Spleen (tissue), 11 donors: ENCODE data around the gene RMC1. TPM values are rescaled to one million over a fixed set of nuclear protein-coding genes. Genes with fewer than 3 reads are reported as not detected.
A peak's percentile ranks its signal among the peaks of the same experiment; 100 is the strongest.

Experiments
- DNase-seq: peaks from one replicate; pipeline ENCODE4 v3.0.0-alpha.2; 2020
- H3K27ac ChIP-seq, 8 donors: fragments of 200-600 bp; sonication (generic) in 7 of 8; 1 replicate in 4 of 8; 2 replicates in 4 of 8; pipeline versions ENCODE4 v1.5.0 to v1.8.0; 2016 to 2021; ENCODE audit warnings: inconsistent platforms in 4 of 8, mild to moderate bottlenecking in 4 of 8, moderate library complexity in 1 of 8
- H3K27me3 ChIP-seq, 7 donors: fragments of 200-600 bp; sonication (generic) in 6 of 7; replicated peaks in 1 of 7; 1 replicate in 4 of 7; 2 replicates in 3 of 7; pipeline versions ENCODE4 v1.5.0 to v1.8.0; 2016 to 2021; ENCODE audit warnings: inconsistent platforms in 3 of 7, mild to moderate bottlenecking in 1 of 7
- H3K36me3 ChIP-seq, 6 donors: fragments of 200-600 bp; sonication (generic) in 5 of 6; 1 replicate in 4 of 6; 2 replicates in 2 of 6; pipeline versions ENCODE4 v1.5.0 to v1.8.0; 2016 to 2021; ENCODE audit warnings: inconsistent platforms in 2 of 6
- H3K4me1 ChIP-seq, 6 donors: fragments of 200-600 bp; sonication (generic) in 5 of 6; 1 replicate in 3 of 6; 2 replicates in 3 of 6; pipeline versions ENCODE4 v1.5.0 to v1.8.0; 2016 to 2021; ENCODE audit warnings: inconsistent platforms in 3 of 6
- H3K4me3 ChIP-seq, 8 donors: fragments of 200-600 bp; sonication (generic) in 7 of 8; 1 replicate in 4 of 8; 2 replicates in 4 of 8; pipeline versions ENCODE4 v1.5.0 to v1.8.0; 2016 to 2021; ENCODE audit warnings: inconsistent platforms in 4 of 8, mild to moderate bottlenecking in 4 of 8, moderate library complexity in 2 of 8
- H3K9me3 ChIP-seq, 8 donors: fragments of 200-600 bp; sonication (generic) in 7 of 8; 1 replicate in 4 of 8; 2 replicates in 4 of 8; pipeline versions ENCODE4 v1.5.0 to v1.8.0; 2016 to 2021; ENCODE audit warnings: inconsistent platforms in 4 of 8
- POLR2A ChIP-seq, 3 donors: fragments of 450-650 bp; IDR thresholded peaks; one replicate each; pipeline ENCODE4 v1.5.1; 2017; ENCODE audit warnings: antibody characterized with exemption in 3 of 3, mild to moderate bottlenecking in 1 of 3
- POLR2AphosphoS5 ChIP-seq, 3 donors: sonication (generic); formaldehyde crosslinking; IDR thresholded peaks; one replicate each; pipeline ENCODE4 v1.5.1; 2017; ENCODE audit warnings: antibody characterized with exemption in 3 of 3
- WGBS, 5 donors: extraction: QIAGEN DNeasy Blood & Tissue Kit in 3 of 5; methylation state at CpG; one replicate each; pipeline versions ENCODE4 v1.1.5 to v1.1.7; 2013 to 2018; 5-methylcytosine and 5-hydroxymethylcytosine counted together
- intact Hi-C: fragments of 100-400 bp; cut with DNase I; formaldehyde crosslinking; loops from one replicate; pipeline ENCODE4 v1.15.0; 2023; ENCODE audit warnings: low total_unique reads
- polyA plus RNA-seq, 3 donors: library from polyadenylated mRNA; stranded (reverse); fragments of 200-250 nt; gene quantifications; one replicate each; pipeline ENCODE4 v1.2.1, GENCODE V29; 2013
- total RNA-seq, 7 donors: library from RNA; depleted of rRNA in 3 of 7; stranded (reverse); fragments of >200 nt in 3 of 7; fragmentation: NEBNext Ultra II Directional in 4 of 7; extraction: Animal tissue kit (Norgen Biotek cat#: 25700) in 4 of 7; gene quantifications; one replicate each; pipeline versions ENCODE4 v1.1.0 to v1.2.1, GENCODE V29; 2016 to 2021
- TF ChIP-seq, protein P1 (sequence below), 11 experiments: fragments of 200-600 bp in 7 of 11; fragments of 450-650 bp in 4 of 11; sonication (generic) in 4 of 11; IDR thresholded peaks in 8 of 11; conservative IDR thresholded peaks in 3 of 11; 1 replicate in 7 of 11; 2 replicates in 4 of 11; pipeline versions ENCODE4 v1.4.0 to v1.8.0; 2016 to 2021; ENCODE audit warnings: antibody characterized with exemption in 11 of 11, inconsistent platforms in 4 of 11, mild to moderate bottlenecking in 1 of 11
- donor health status: healthy with polysubstance abuse.
- donor health status: DM: no; HTN: no; CAD: no; lungs with moderate emphysema.
- donor health status: DM: no; HTN: no; CAD: no.
- donor health status: Bipolar disorder and iron deficiency.
- donor health status: healthy.
- donor health status: DM: no; HTN: no; CAD: no.
- donor health status: DM: yes; HTN: yes; CAD: no.

Gene RMC1
- total and polyA plus RNA-seq, 10 donors = 29.5 to 74.7 (median 45.2) TPM

DNA sequence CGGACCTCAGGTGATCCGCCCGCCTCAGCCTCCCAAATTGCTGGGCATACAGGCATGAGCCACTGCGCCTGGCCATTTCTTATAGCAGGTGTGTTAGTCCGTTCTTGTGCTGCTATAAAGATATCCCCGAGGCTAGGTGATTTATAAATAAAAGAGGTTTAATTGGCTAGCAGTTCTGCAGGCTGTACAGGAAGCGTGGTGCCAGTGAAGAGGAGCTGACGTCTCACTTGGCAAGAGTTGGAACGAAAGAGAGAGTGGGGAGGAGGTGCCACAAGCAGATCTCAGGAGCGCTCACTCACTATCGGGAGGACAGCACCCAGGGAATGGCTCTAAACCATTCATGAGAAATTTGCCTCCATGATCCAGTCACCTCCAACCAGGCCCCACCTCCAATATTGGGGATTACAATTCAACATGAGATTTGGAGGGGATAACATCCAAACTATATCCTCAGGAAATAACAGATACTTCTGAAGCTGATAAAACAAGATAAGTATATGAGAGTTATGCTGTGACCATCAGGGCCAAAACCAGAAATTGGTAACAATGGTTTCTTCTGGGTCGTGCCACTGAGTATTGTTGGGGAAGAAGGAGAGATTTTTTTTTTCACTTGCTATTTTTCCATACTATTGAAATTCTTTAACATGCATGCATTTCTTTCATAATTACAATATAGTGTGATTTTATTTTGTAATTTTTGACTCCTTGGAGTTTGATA, 7.4 kb upstream of the RMC1 start:
- Histone ChIP-seq H3K4me1 (peaks cover 2 to 60% (median 29%) of the 10 kb centered on the region in 6 donors), H3K4me3 (peak overlapping the region in 2 of 8 donors; percentile 8 to 27), H3K9me3 (peaks cover 0 to 5% (median 0%) of the 10 kb centered on the region in 8 donors), H3K27ac (peak overlapping the region in 5 of 8 donors; percentile 32 to 77 (median 68)), H3K36me3 (no peaks in the 10 kb centered on the region), H3K27me3 (no peaks in the 10 kb centered on the region)
- 45 to 54% (median 51%) methylated on average over 12 of the region's 12 CpGs for WGBS, 5 donors
- intact Hi-C loops = no loop called here
- no peak for DNase-seq
- TF ChIP-seq, protein P1, sequence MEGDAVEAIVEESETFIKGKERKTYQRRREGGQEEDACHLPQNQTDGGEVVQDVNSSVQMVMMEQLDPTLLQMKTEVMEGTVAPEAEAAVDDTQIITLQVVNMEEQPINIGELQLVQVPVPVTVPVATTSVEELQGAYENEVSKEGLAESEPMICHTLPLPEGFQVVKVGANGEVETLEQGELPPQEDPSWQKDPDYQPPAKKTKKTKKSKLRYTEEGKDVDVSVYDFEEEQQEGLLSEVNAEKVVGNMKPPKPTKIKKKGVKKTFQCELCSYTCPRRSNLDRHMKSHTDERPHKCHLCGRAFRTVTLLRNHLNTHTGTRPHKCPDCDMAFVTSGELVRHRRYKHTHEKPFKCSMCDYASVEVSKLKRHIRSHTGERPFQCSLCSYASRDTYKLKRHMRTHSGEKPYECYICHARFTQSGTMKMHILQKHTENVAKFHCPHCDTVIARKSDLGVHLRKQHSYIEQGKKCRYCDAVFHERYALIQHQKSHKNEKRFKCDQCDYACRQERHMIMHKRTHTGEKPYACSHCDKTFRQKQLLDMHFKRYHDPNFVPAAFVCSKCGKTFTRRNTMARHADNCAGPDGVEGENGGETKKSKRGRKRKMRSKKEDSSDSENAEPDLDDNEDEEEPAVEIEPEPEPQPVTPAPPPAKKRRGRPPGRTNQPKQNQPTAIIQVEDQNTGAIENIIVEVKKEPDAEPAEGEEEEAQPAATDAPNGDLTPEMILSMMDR (IDR thresholded peaks at IDR 0.05 in 8 of 11, conservative IDR thresholded peaks at IDR 0.05 in 3 of 11) = no peak
- TF ChIP-seq POLR2AphosphoS5 (IDR thresholded peaks at IDR 0.05) (peak in 2 of 3 donors; percentile 31 to 37), POLR2A (IDR thresholded peaks at IDR 0.05) (no peak)

DNA sequence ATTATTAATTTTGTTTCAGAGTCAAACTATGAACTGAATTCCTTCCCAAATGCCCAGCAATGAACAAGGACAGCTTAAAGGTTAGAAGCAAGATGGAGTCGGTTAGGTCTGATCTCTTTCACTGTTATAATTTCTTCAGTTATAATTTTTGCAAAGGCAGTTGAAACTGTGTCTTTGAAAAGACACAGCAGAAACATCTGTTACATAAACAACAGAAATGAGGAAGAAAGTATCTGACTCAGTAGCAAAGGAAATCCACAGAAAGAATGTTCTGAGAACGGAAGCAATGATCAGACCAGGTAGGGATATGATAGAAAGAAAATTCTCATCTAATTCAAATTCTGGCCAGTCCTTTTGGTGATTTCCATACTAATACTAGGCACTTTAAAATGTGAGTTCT, 5.2 kb upstream of the RMC1 start:
- no peaks in the 10 kb centered on the region for H3K27me3 ChIP-seq
- no peak overlapping the region for H3K4me3 ChIP-seq
- 37 to 72% (median 44%) methylated on average over 2 of the region's 2 CpGs for WGBS, 5 donors
- intact Hi-C loops = no loop called here
- peaks cover 9 to 81% (median 39%) of the 10 kb centered on the region in 6 donors for H3K4me1 ChIP-seq
- peak overlapping the region; percentile 0 to 77 (median 58) for H3K27ac ChIP-seq
- H3K36me3 ChIP-seq = no peaks in the 10 kb centered on the region
- H3K9me3 ChIP-seq = peaks cover 0 to 1% (median 0%) of the 10 kb centered on the region in 8 donors
- TF ChIP-seq POLR2AphosphoS5 (IDR thresholded peaks at IDR 0.05) (no peak), POLR2A (IDR thresholded peaks at IDR 0.05) (no peak)
- TF ChIP-seq, protein P1 (IDR thresholded peaks at IDR 0.05 in 8 of 11, conservative IDR thresholded peaks at IDR 0.05 in 3 of 11) = no peak
- DNase-seq = no peak

DNA sequence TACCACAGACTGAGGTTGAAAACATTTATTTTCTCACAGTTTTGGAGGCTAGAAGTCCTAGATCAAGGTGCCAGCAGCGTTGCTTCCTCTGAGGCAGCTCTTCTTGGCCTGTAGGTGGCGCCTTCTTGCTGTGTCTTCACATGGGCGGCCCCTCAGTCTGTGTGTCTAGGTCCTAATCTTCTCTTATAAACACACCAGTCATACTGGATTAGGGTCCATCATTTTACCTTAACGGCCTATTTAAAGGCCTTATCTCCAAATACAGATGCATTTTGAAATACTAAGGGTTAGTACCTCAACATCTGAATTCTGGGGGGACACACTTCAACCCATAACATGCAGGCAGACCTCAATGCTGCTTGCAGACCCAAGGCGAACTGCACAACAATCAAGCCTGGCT, 4.4 kb upstream of the RMC1 start:
- Histone ChIP-seq H3K4me3 (peak overlapping the region in 1 of 8 donors; percentile 5), H3K9me3 (no peaks in the 10 kb centered on the region), H3K27me3 (no peaks in the 10 kb centered on the region), H3K27ac (peak overlapping the region; percentile 9 to 77 (median 58)), H3K4me1 (peaks cover 9 to 82% (median 40%) of the 10 kb centered on the region in 6 donors), H3K36me3 (no peaks in the 10 kb centered on the region)
- intact Hi-C loops = no loop called here
- whole genome bisulfite sequencing, 5 donors = 20 to 32% (median 23%) methylated on average over 5 of the region's 5 CpGs
- peak; percentile 91 for DNase-seq
- peak in 1 of 3 donors; percentile 6 for TF ChIP-seq POLR2AphosphoS5 (IDR thresholded peaks at IDR 0.05)
- TF ChIP-seq POLR2A (IDR thresholded peaks at IDR 0.05) = no peak
- TF ChIP-seq, protein P1 (IDR thresholded peaks at IDR 0.05 in 8 of 11, conservative IDR thresholded peaks at IDR 0.05 in 3 of 11) = peak; percentile 62 to 91 (median 87)

DNA sequence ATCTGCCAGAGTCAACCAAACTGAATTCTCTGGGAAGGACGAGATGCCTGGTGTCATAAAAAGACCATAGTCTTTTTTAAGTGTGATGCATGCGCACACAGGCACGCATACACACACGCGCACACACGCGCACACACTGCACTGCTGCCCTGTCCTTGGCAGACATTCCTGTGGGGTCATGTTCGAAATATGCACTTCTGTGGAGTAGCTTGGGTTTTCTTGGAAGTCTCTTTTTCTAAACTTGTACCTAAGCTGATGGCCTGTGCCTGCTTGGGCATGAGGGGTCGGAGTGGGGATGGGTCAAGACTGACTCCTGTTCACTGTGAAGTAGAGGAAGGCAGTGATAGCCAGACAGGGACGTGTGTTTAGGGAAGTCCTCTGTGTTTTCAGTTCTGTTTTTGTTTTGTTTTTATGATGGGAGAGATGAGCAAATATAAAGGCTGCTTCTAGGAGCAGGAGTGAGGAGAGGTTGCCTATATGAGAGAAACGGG, 4.0 kb upstream of the RMC1 start:
- Histone ChIP-seq H3K9me3 (no peaks in the 10 kb centered on the region), H3K4me1 (peaks cover 13 to 87% (median 45%) of the 10 kb centered on the region in 6 donors), H3K36me3 (no peaks in the 10 kb centered on the region), H3K27me3 (no peaks in the 10 kb centered on the region), H3K27ac (peak overlapping the region; percentile 29 to 77 (median 58)), H3K4me3 (peak overlapping the region in 1 of 8 donors; percentile 5)
- TF ChIP-seq POLR2AphosphoS5 (IDR thresholded peaks at IDR 0.05) = no peak
- TF ChIP-seq, protein P1 (IDR thresholded peaks at IDR 0.05 in 8 of 11, conservative IDR thresholded peaks at IDR 0.05 in 3 of 11) = no peak
- no peak for TF ChIP-seq POLR2A (IDR thresholded peaks at IDR 0.05)
- 47 to 63% (median 50%) methylated on average over 7 to 11 of the region's 11 CpGs for WGBS, 5 donors
- intact Hi-C loops = no loop called here
- no peak for DNase-seq
